Sigmoid colon (tissue), 7 donors: ENCODE results near the gene CYP4V2. TPM values are rescaled to one million over a fixed set of nuclear protein-coding genes. Genes with fewer than 3 reads are reported as not detected.

Experiments used
- DNase-seq: peaks from one replicate; pipeline ENCODE4 v3.0.0-alpha.2; 2019
- H3K27ac ChIP-seq, 4 donors: fragments of 200-600 bp; sonication (generic); one replicate each; pipeline ENCODE4 v1.5.1; 2016 to 2019; ENCODE audit warnings: mild to moderate bottlenecking in 1 of 4
- H3K27me3 ChIP-seq, 3 donors: fragments of 200-600 bp; sonication (generic); one replicate each; pipeline ENCODE4 v1.5.1; 2019; ENCODE audit warnings: mild to moderate bottlenecking in 1 of 3
- H3K36me3 ChIP-seq, 4 donors: fragments of 200-600 bp; sonication (generic); one replicate each; pipeline ENCODE4 v1.5.1; 2016 to 2019
- H3K4me1 ChIP-seq, 4 donors: fragments of 200-600 bp; sonication (generic); one replicate each; pipeline ENCODE4 v1.5.1; 2017 to 2019
- H3K4me3 ChIP-seq, 4 donors: fragments of 200-600 bp; sonication (generic); one replicate each; pipeline ENCODE4 v1.5.1; 2017 to 2019; ENCODE audit warnings: mild to moderate bottlenecking in 2 of 4, moderate library complexity in 1 of 4
- H3K9me3 ChIP-seq, 4 donors: fragments of 200-600 bp in 3 of 4; sonication (generic) in 3 of 4; one replicate each; pipeline versions ENCODE4 v1.5.1 to v1.6.1; 2013 to 2019
- CTCF ChIP-seq, 4 experiments: fragments of 450-650 bp in 3 of 4; fragments of 200-600 bp in 1 of 4; IDR thresholded peaks; one replicate each; pipeline ENCODE4 v1.5.1; 2016 to 2019; ENCODE audit warnings: antibody characterized with exemption in 4 of 4, mild to moderate bottlenecking in 3 of 4, moderate library complexity in 2 of 4
- EP300 ChIP-seq, 4 donors: sonication (generic); formaldehyde crosslinking; IDR thresholded peaks; one replicate each; pipeline ENCODE4 v1.6.1; 2017; ENCODE audit warnings: antibody characterized with exemption in 4 of 4
- POLR2A ChIP-seq, 2 donors: fragments of 450-650 bp; IDR thresholded peaks; one replicate each; pipeline ENCODE4 v1.6.1; 2016; ENCODE audit warnings: antibody characterized with exemption in 2 of 2, mild to moderate bottlenecking in 2 of 2, moderate library complexity in 2 of 2
- POLR2AphosphoS5 ChIP-seq, 4 donors: sonication (generic); formaldehyde crosslinking; IDR thresholded peaks; one replicate each; pipeline ENCODE4 v1.6.1; 2017; ENCODE audit warnings: antibody characterized with exemption in 4 of 4
- WGBS, 2 donors: extraction: QIAGEN DNeasy Blood & Tissue Kit; methylation state at CpG; one replicate each; pipeline ENCODE4 v1.1.7; 2013; 5-methylcytosine and 5-hydroxymethylcytosine counted together
- intact Hi-C: fragments of 100-400 bp; cut with DNase I; formaldehyde crosslinking; loops from one replicate; pipeline ENCODE4 v1.15.1; 2023
- polyA plus RNA-seq, 3 donors: library from polyadenylated mRNA; stranded (reverse); fragments of 200-250 nt; gene quantifications; one replicate each; pipeline ENCODE4 v1.2.3, GENCODE V29; 2013
- total RNA-seq, 4 donors: library from RNA; depleted of rRNA; stranded (reverse); fragments of >200 nt; gene quantifications; one replicate each; pipeline ENCODE4 v1.1.0, GENCODE V29; 2016
- donor health status: healthy with polysubstance abuse.
- donor health status: Bipolar disorder and iron deficiency.
- donor health status: healthy.

The CYP4V2 gene
- total and polyA plus RNA-seq, 7 donors, result 7.2 to 75.3 (median 30.0) TPM

DNA sequence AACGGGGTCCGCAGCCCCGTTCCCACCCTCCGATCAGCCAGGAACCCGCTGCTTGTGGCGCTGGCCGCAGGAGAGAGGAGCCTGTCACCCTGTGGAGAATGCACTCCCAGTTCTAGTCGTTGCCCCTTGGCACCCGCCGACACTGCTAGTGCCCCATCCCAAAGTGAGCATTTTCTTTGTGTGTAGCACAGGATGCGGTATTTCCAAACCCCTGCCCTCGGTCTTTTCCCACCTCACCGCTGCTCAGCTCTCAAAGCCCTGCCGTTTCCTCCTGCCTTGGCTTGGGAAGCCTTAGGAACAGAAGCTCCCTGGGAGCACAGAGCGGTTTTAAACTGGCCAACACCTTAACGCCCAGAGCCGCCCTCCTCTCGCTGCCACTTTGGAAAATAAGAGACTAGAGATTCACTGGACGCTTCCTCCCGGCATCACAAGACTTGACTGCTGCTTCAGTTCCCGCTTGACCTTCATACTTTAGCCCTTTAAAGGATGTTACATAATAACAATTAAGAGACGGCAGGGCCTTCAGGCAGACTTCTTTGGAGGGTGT, 772 bp downstream of the CYP4V2 start:
- 1% methylated on average over 22 of the region's 22 CpGs for WGBS, 2 donors
- peak overlapping the region; percentile 79 to 89 (median 82) for H3K4me3 ChIP-seq
- H3K4me1 ChIP-seq, result peaks cover 0 to 40% (median 31%) of the 10 kb centered on the region in 4 donors
- H3K27ac ChIP-seq, result peak overlapping the region; percentile 93 to 99 (median 98)
- H3K36me3 ChIP-seq, result peaks cover 0 to 19% (median 2%) of the 10 kb centered on the region in 4 donors
- H3K27me3 ChIP-seq, result no peaks in the 10 kb centered on the region
- H3K9me3 ChIP-seq, result no peaks in the 10 kb centered on the region
- no peak for TF ChIP-seq CTCF (IDR thresholded peaks at IDR 0.05)
- TF ChIP-seq POLR2AphosphoS5 (IDR thresholded peaks at IDR 0.05), result peak; percentile 21 to 74 (median 46)
- peak; percentile 14 to 17 for TF ChIP-seq POLR2A (IDR thresholded peaks at IDR 0.05)
- intact Hi-C loops, result loop anchor here (5.0 to 10.0 kb wide), 2 partner anchors 533 to 990 kb away; partner anchors contain the start of genes CFAP97 and FAT1
- DNase-seq, result peak; percentile 81

DNA sequence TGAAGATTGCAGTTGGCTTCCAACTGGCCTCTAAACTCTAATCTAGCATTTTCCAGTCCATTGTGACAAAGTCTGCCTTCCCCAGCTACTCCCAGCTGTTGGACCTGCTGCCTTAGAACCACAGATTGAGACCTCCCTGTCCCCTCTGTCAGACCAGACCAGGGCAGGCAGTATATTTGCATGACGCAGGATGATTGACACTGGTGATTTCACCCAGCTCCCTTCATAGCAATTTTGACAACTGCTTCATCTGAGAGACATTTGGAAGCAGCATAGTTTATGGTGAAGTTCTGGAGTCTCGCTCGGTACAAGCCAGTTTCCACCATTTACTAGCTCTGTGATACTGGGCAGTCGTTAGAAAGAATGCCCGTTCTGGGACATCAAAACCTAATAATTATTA, 2.5 kb downstream of the CYP4V2 start:
- no peak for TF ChIP-seq POLR2AphosphoS5 (IDR thresholded peaks at IDR 0.05)
- no peak for TF ChIP-seq CTCF (IDR thresholded peaks at IDR 0.05)
- no peak for TF ChIP-seq POLR2A (IDR thresholded peaks at IDR 0.05)
- TF ChIP-seq EP300 (IDR thresholded peaks at IDR 0.05), result no peak
- 95 to 96% methylated on average over 5 of the region's 5 CpGs for WGBS, 2 donors
- intact Hi-C loops, result loop anchor here (5.0 to 10.0 kb wide), 2 partner anchors 531 to 992 kb away; partner anchors contain the start of genes CFAP97 and FAT1

GRCh38 chr4:186196063-186196462, 4.7 kb downstream of the CYP4V2 start:
- H3K4me3 ChIP-seq, result no peak overlapping the region
- DNase-seq, result no peak
- no peaks in the 10 kb centered on the region for H3K27me3 ChIP-seq
- no peaks in the 10 kb centered on the region for H3K9me3 ChIP-seq
- TF ChIP-seq POLR2A (IDR thresholded peaks at IDR 0.05) (no peak), POLR2AphosphoS5 (IDR thresholded peaks at IDR 0.05) (no peak), CTCF (IDR thresholded peaks at IDR 0.05) (no peak), EP300 (IDR thresholded peaks at IDR 0.05) (no peak)
- 93 to 95% methylated on average over 6 of the region's 6 CpGs for WGBS, 2 donors
- peaks cover 0 to 31% (median 5%) of the 10 kb centered on the region in 4 donors for H3K36me3 ChIP-seq
- no peak overlapping the region for H3K27ac ChIP-seq
- H3K4me1 ChIP-seq, result peaks cover 0 to 22% (median 17%) of the 10 kb centered on the region in 4 donors
- intact Hi-C loops, result loop anchor here (10.0 kb wide), 1 partner anchor 529 kb away; the partner anchor contains the start of gene FAT1

More for the DNA sequence above, 2.5 kb downstream of the CYP4V2 start:
- H3K27me3 ChIP-seq, result no peaks in the 10 kb centered on the region
- peaks cover 0 to 31% (median 5%) of the 10 kb centered on the region in 4 donors for H3K36me3 ChIP-seq
- H3K27ac ChIP-seq, result peak overlapping the region in 3 of 4 donors; percentile 18 to 99 (median 98)
- no peak overlapping the region for H3K4me3 ChIP-seq
- H3K4me1 ChIP-seq, result peaks cover 0 to 40% (median 31%) of the 10 kb centered on the region in 4 donors
- H3K9me3 ChIP-seq, result no peaks in the 10 kb centered on the region
- DNase-seq, result no peak

GRCh38 chr4:186200516-186200915, 9.1 kb downstream of the CYP4V2 start:
- H3K27ac ChIP-seq, result no peak overlapping the region

More at GRCh38 chr4:186200516-186200915, 9.1 kb downstream of the CYP4V2 start:
- no peak for DNase-seq
- no peaks in the 10 kb centered on the region for H3K27me3 ChIP-seq
- peaks cover 0 to 16% (median 7%) of the 10 kb centered on the region in 4 donors for H3K4me1 ChIP-seq
- H3K9me3 ChIP-seq, result no peaks in the 10 kb centered on the region
- 79 to 90% methylated on average over 6 of the region's 6 CpGs for WGBS, 2 donors
- H3K4me3 ChIP-seq, result no peak overlapping the region
- intact Hi-C loops, result no loop called here
- TF ChIP-seq EP300 (IDR thresholded peaks at IDR 0.05) (no peak), CTCF (IDR thresholded peaks at IDR 0.05) (no peak), POLR2AphosphoS5 (IDR thresholded peaks at IDR 0.05) (no peak), POLR2A (IDR thresholded peaks at IDR 0.05) (no peak)
- H3K36me3 ChIP-seq, result peaks cover 0 to 19% (median 4%) of the 10 kb centered on the region in 4 donors
